H9 (cell line): ENCODE results near the gene ATF7. TPM values are rescaled to one million over a fixed set of nuclear protein-coding genes. Genes with fewer than 3 reads are reported as not detected.

Experiments used
- DNase-seq: peaks from one replicate; pipeline ENCODE4 v3.0.0-alpha.2; 2017
- H2AFZ ChIP-seq: one replicate; pipeline ENCODE4 v1.6.1; 2013; ENCODE audit warnings: mild to moderate bottlenecking, low read length, control low read depth, moderate library complexity
- H2AK5ac ChIP-seq: 2 replicates; pipeline ENCODE4 v1.6.1; 2013; ENCODE audit warnings: low read length, control low read depth, mixed read lengths; ENCODE audit not compliant: insufficient read length
- H2BK120ac ChIP-seq: one replicate; pipeline ENCODE4 v1.6.1; 2013; ENCODE audit warnings: low read depth, mild to moderate bottlenecking, low read length, control low read depth, inconsistent platforms; ENCODE audit not compliant: poor library complexity, severe bottlenecking
- H2BK12ac ChIP-seq: 2 replicates; pipeline ENCODE4 v1.6.1; 2013; ENCODE audit warnings: low read length, control low read depth, mixed read lengths, low read depth; ENCODE audit not compliant: insufficient read length
- H2BK15ac ChIP-seq: 2 replicates; pipeline ENCODE4 v1.6.1; 2013; ENCODE audit warnings: low read depth, low read length, control low read depth
- H2BK20ac ChIP-seq: one replicate; pipeline ENCODE4 v1.6.1; 2013; ENCODE audit warnings: low read depth, mild to moderate bottlenecking, low read length, control low read depth, inconsistent platforms; ENCODE audit not compliant: poor library complexity, severe bottlenecking
- H2BK5ac ChIP-seq: 2 replicates; pipeline ENCODE4 v1.6.1; 2013; ENCODE audit warnings: low read length, control low read depth, mixed read lengths; ENCODE audit not compliant: insufficient read length
- H3K14ac ChIP-seq: 2 replicates; pipeline ENCODE4 v1.6.1; 2013; ENCODE audit warnings: low read length, control low read depth; ENCODE audit not compliant: insufficient read depth
- H3K18ac ChIP-seq: 2 replicates; pipeline ENCODE4 v1.6.1; 2013; ENCODE audit warnings: low read depth, mild to moderate bottlenecking, mixed read lengths, low read length, control low read depth; ENCODE audit not compliant: insufficient read length
- H3K23ac ChIP-seq: 2 replicates; pipeline ENCODE4 v1.6.1; 2013; ENCODE audit warnings: low read length, control low read depth, mixed read lengths, low read depth; ENCODE audit not compliant: insufficient read length
- H3K23me2 ChIP-seq: 2 replicates; pipeline ENCODE4 v1.6.1; 2013; ENCODE audit warnings: low read depth, mild to moderate bottlenecking, mixed read lengths, low read length, control low read depth; ENCODE audit not compliant: insufficient read length, poor library complexity, severe bottlenecking
- H3K27ac ChIP-seq: 2 replicates; pipeline ENCODE4 v1.5.1; 2013; ENCODE audit warnings: low read length, control low read depth, mixed read lengths, low read depth; ENCODE audit not compliant: insufficient read length
- H3K27me3 ChIP-seq: 2 replicates; pipeline ENCODE4 v1.6.1; 2013; ENCODE audit warnings: low read length, control low read depth, inconsistent platforms; ENCODE audit not compliant: insufficient read depth
- H3K4ac ChIP-seq: 2 replicates; pipeline ENCODE4 v1.6.1; 2013; ENCODE audit warnings: low read depth, mild to moderate bottlenecking, control low read depth, inconsistent platforms, low read length, moderate library complexity
- H3K4me1 ChIP-seq: 2 replicates; pipeline ENCODE4 v1.6.1; 2013; ENCODE audit warnings: low read length, control low read depth, inconsistent platforms; ENCODE audit not compliant: insufficient read depth
- H3K4me2 ChIP-seq: 2 replicates; pipeline ENCODE4 v1.6.1; 2013; ENCODE audit warnings: low read length, control low read depth, mixed read lengths; ENCODE audit not compliant: insufficient read length, insufficient read depth
- H3K56ac ChIP-seq: 2 replicates; pipeline ENCODE4 v1.6.1; 2013; ENCODE audit warnings: low read depth, mild to moderate bottlenecking, mixed read lengths, low read length, control low read depth; ENCODE audit not compliant: insufficient read length
- H3K79me1 ChIP-seq: 2 replicates; pipeline ENCODE4 v1.6.1; 2013; ENCODE audit warnings: low read depth, mild to moderate bottlenecking, moderate library complexity, low read length, control low read depth, inconsistent platforms; ENCODE audit not compliant: insufficient read depth, poor library complexity, severe bottlenecking
- H3K79me2 ChIP-seq: 2 replicates; pipeline ENCODE4 v1.6.1; 2013; ENCODE audit warnings: low read length, control low read depth, inconsistent platforms; ENCODE audit not compliant: insufficient read depth
- H3K9ac ChIP-seq: 2 replicates; pipeline ENCODE4 v1.6.1; 2013; ENCODE audit warnings: low read length, control low read depth, mixed read lengths; ENCODE audit not compliant: insufficient read length; ENCODE audit errors: extremely low read depth
- H3K9me3 ChIP-seq: one replicate; pipeline ENCODE4 v1.6.1; 2013; ENCODE audit warnings: low read depth, low read length, inconsistent platforms; ENCODE audit not compliant: control insufficient read depth
- H3T11ph ChIP-seq: one replicate; pipeline ENCODE4 v1.6.1; 2013; ENCODE audit warnings: mild to moderate bottlenecking, low read length, control low read depth, inconsistent platforms
- H4K20me1 ChIP-seq: one replicate; pipeline ENCODE4 v1.6.1; 2013; ENCODE audit not compliant: control insufficient read depth, insufficient read length, insufficient read depth
- H4K5ac ChIP-seq: 2 replicates; pipeline ENCODE4 v1.6.1; 2013; ENCODE audit warnings: low read depth, mild to moderate bottlenecking, mixed read lengths, low read length, control low read depth; ENCODE audit not compliant: insufficient read length
- H4K8ac ChIP-seq: replicated peaks from 2 replicates; pipeline ENCODE4 v1.6.1; 2013; ENCODE audit warnings: low read length, control low read depth, mixed read lengths, low read depth; ENCODE audit not compliant: insufficient read length
- H4K91ac ChIP-seq: 2 replicates; pipeline ENCODE4 v1.6.1; 2013; ENCODE audit warnings: low read depth, mild to moderate bottlenecking, moderate library complexity, mixed read lengths, low read length, control low read depth; ENCODE audit not compliant: insufficient read length
- H3K27ac Mint-ChIP-seq, 3 experiments: 2 replicates in 2 of 3; 3 replicates in 1 of 3; pipeline ENCODE4 v1.8.0; 2020 to 2021; ENCODE audit warnings: mixed read lengths in 3 of 3, mild to moderate bottlenecking in 1 of 3, moderate library complexity in 1 of 3
- H3K27me3 Mint-ChIP-seq: 2 replicates; pipeline ENCODE4 v1.8.0; 2021; ENCODE audit warnings: low read depth, mild to moderate bottlenecking, moderate library complexity, mixed read lengths
- H3K36me3 Mint-ChIP-seq, 3 experiments: 2 replicates in 2 of 3; 3 replicates in 1 of 3; pipeline ENCODE4 v1.8.0; 2020 to 2021; ENCODE audit warnings: low read depth in 3 of 3, mixed read lengths in 3 of 3; ENCODE audit not compliant: insufficient read depth in 1 of 3
- H3K4me1 Mint-ChIP-seq, 2 experiments: 2 replicates each; pipeline ENCODE4 v1.8.0; 2020; ENCODE audit warnings: mixed read lengths in 2 of 2
- H3K4me3 Mint-ChIP-seq, 2 experiments: 2 replicates in 1 of 2; 3 replicates in 1 of 2; pipeline ENCODE4 v1.8.0; 2020 to 2021; ENCODE audit warnings: mild to moderate bottlenecking in 2 of 2, mixed read lengths in 2 of 2, moderate library complexity in 1 of 2
- H3K9me3 Mint-ChIP-seq, 2 experiments: 2 replicates in 1 of 2; 3 replicates in 1 of 2; pipeline ENCODE4 v1.8.0; 2020; ENCODE audit warnings: mild to moderate bottlenecking in 2 of 2, mixed read lengths in 2 of 2, moderate library complexity in 1 of 2
- CTCF ChIP-seq: fragments of 200-600 bp; sonication (generic); conservative IDR thresholded peaks from 3 replicates; pipeline ENCODE4 v1.8.0; 2021; ENCODE audit warnings: antibody characterized with exemption, mild to moderate bottlenecking
- WGBS: extraction: QIAGEN DNeasy Blood & Tissue Kit; methylation state at CpG from one replicate; pipeline ENCODE4 v1.1.7; 2013; ENCODE audit warnings: missing lambda C conversion rate, low lambda C conversion rate, mixed read lengths; ENCODE audit not compliant: insufficient read length; ENCODE audit errors: extremely low coverage; 5-methylcytosine and 5-hydroxymethylcytosine counted together
- total RNA-seq: library from RNA; stranded (reverse); gene quantifications from 2 replicates; pipeline ENCODE4 v1.2.1, GENCODE V29; 2021

Gene ATF7
- total RNA-seq, 1 experiment from 2014 or later = 17.7 TPM

GRCh38 chr12:53513712-53514410 is 112.3 kb downstream of the ATF7 start:
- Histone ChIP-seq H3K4ac (no peak overlapping the region), H3K79me2 (no peaks in the 10 kb centered on the region), H3K79me1 (no peaks in the 10 kb centered on the region), H4K20me1 (no peaks in the 10 kb centered on the region), H3T11ph (no peak overlapping the region), H3K9ac (no peak overlapping the region), H3K18ac (no peak overlapping the region), H3K56ac (no peak overlapping the region), H3K23ac (no peak overlapping the region), H4K91ac (no peak overlapping the region), H4K8ac (no peak overlapping the region), H3K27ac (no peak overlapping the region), H3K4me2 (no peak overlapping the region), H2AK5ac (no peak overlapping the region), H3K4me1 (no peaks in the 10 kb centered on the region; the same call in 1 of the 2 replicates), H2AFZ (no peak overlapping the region), H2BK120ac (no peak overlapping the region), H3K23me2 (no peaks in the 10 kb centered on the region), H2BK15ac (no peak overlapping the region), H2BK20ac (no peak overlapping the region), H3K9me3 (no peaks in the 10 kb centered on the region), H2BK12ac (no peak overlapping the region), H4K5ac (no peak overlapping the region), H3K14ac (no peak overlapping the region), H2BK5ac (no peak overlapping the region), H3K27me3 (no peaks in the 10 kb centered on the region)
- H3K27ac Mint-ChIP-seq = no peak overlapping the region; a peak in 1 of 7 replicates
- TF ChIP-seq CTCF = no peak
- no CpG with 5 or more reads among the region's 6 CpGs for WGBS
- peaks cover 0 to 10% of the 10 kb centered on the region in 2 experiments; a peak in 3 of 4 replicates for H3K4me1 Mint-ChIP-seq
- DNase-seq = no peak
- no peak overlapping the region for H3K4me3 Mint-ChIP-seq
- H3K9me3 Mint-ChIP-seq = no peaks in the 10 kb centered on the region
- no peaks in the 10 kb centered on the region for H3K27me3 Mint-ChIP-seq
- H3K36me3 Mint-ChIP-seq = peaks cover 3 to 22% (median 4%) of the 10 kb centered on the region in 3 experiments; a peak in 4 of 7 replicates
